ENCODE measurements around the gene SOX9. TPM values are rescaled to one million over a fixed set of nuclear protein-coding genes. Genes with fewer than 3 reads are reported as not detected.

The SOX9 gene
- total and polyA plus RNA-seq, 3 donors from 2014 or later: 80.0 to 240 (median 166) TPM

GRCh38 chr17:72092710-72093322 is 28.0 kb upstream of the SOX9 start:
- WGBS, 2 donors: 26 to 34% methylated on average over 1 of the region's 1 CpG
- TF ChIP-seq CTCF (IDR thresholded peaks at IDR 0.05) (no peak), POLR2A (IDR thresholded peaks at IDR 0.05) (no peak)
- no peaks in the 10 kb centered on the region for H3K9me3 ChIP-seq

GRCh38 chr17:72093707-72094106 is 27.1 kb upstream of the SOX9 start:
- DNase-seq: no peak
- Histone ChIP-seq H3K36me3 (ENCODE audit: low read depth, missing control alignments) (no peaks in the 10 kb centered on the region), H3K27me3 (no peaks in the 10 kb centered on the region), H3K9me3 (no peaks in the 10 kb centered on the region), H3K27ac (no peak overlapping the region), H3K4me3 (no peak overlapping the region), H3K4me1 (no peaks in the 10 kb centered on the region)
- intact Hi-C loops (cut with DNase I; ENCODE audit: low total_unique reads): no loop called here
- WGBS, 2 donors: 86 to 92% methylated on average over 3 of the region's 3 CpGs
- no peak for TF ChIP-seq CTCF (IDR thresholded peaks at IDR 0.05)
- no peak for TF ChIP-seq POLR2A (IDR thresholded peaks at IDR 0.05)

More at GRCh38 chr17:72092710-72093322, 28.0 kb upstream of the SOX9 start:
- no peaks in the 10 kb centered on the region for H3K4me1 ChIP-seq
- DNase-seq: no peak
- no peaks in the 10 kb centered on the region for H3K27me3 ChIP-seq
- H3K27ac ChIP-seq: no peak overlapping the region
- intact Hi-C loops (cut with DNase I; ENCODE audit: low total_unique reads): no loop called here
- H3K4me3 ChIP-seq: no peak overlapping the region
- no peaks in the 10 kb centered on the region for H3K36me3 ChIP-seq (ENCODE audit: low read depth, missing control alignments)

- 81 to 85% methylated on average over 4 of the region's 4 CpGs for WGBS, 2 donors
- Histone ChIP-seq H3K4me3 (no peak overlapping the region), H3K9me3 (no peaks in the 10 kb centered on the region), H3K27ac (no peak overlapping the region), H3K36me3 (ENCODE audit: low read depth, missing control alignments) (no peaks in the 10 kb centered on the region), H3K27me3 (no peaks in the 10 kb centered on the region), H3K4me1 (no peaks in the 10 kb centered on the region)
- DNase-seq: no peak
- TF ChIP-seq POLR2A (IDR thresholded peaks at IDR 0.05) (no peak), CTCF (IDR thresholded peaks at IDR 0.05) (no peak)
- intact Hi-C loops (cut with DNase I; ENCODE audit: low total_unique reads): no loop called here
Observed at GRCh38 chr17:72095316-72095715, 25.5 kb upstream of the SOX9 start.

GRCh38 chr17:72097144-72097543 is 23.7 kb upstream of the SOX9 start:
- no peak overlapping the region for H3K27ac ChIP-seq
- DNase-seq: no peak
- H3K9me3 ChIP-seq: no peaks in the 10 kb centered on the region
- WGBS, 2 donors: 90 to 92% methylated on average over 10 of the region's 10 CpGs
- no peaks in the 10 kb centered on the region for H3K27me3 ChIP-seq
- no peak overlapping the region for H3K4me3 ChIP-seq
- peaks cover 14% of the 10 kb centered on the region for H3K4me1 ChIP-seq
- no peaks in the 10 kb centered on the region for H3K36me3 ChIP-seq (ENCODE audit: low read depth, missing control alignments)
- TF ChIP-seq POLR2A (IDR thresholded peaks at IDR 0.05) (no peak), CTCF (IDR thresholded peaks at IDR 0.05) (no peak)
- intact Hi-C loops (cut with DNase I; ENCODE audit: low total_unique reads): no loop called here

GRCh38 chr17:72099919-72100318 is 20.9 kb upstream of the SOX9 start:
- intact Hi-C loops (cut with DNase I; ENCODE audit: low total_unique reads): no loop called here

More at GRCh38 chr17:72099919-72100318, 20.9 kb upstream of the SOX9 start:
- TF ChIP-seq CTCF (IDR thresholded peaks at IDR 0.05) (no peak), POLR2A (IDR thresholded peaks at IDR 0.05) (no peak)
- Histone ChIP-seq H3K4me3 (no peak overlapping the region), H3K9me3 (no peaks in the 10 kb centered on the region), H3K4me1 (peaks cover 27% of the 10 kb centered on the region), H3K27ac (peak overlapping the region; percentile 10 to 61), H3K36me3 (ENCODE audit: low read depth, missing control alignments) (no peaks in the 10 kb centered on the region), H3K27me3 (no peaks in the 10 kb centered on the region)
- DNase-seq: no peak
- WGBS, 2 donors: 62 to 71% methylated on average over 4 of the region's 4 CpGs

All from testis (tissue), 3 donors.